WTC11 (cell line): Measurements from ENCODE around the gene EDIL3. TPM values are rescaled to one million over a fixed set of nuclear protein-coding genes. Genes with fewer than 3 reads are reported as not detected.

Experiments used
- ATAC-seq: fragments of 200-7000 bp; cut with Tn5 transposase; 2 replicates; pipeline ENCODE4 v1.10.0; 2021; ENCODE audit warnings: mild to moderate bottlenecking, moderate library complexity
- Bru-seq: library from RNA; stranded (reverse); fragments of 400-500 nt; gene quantifications from one replicate; lab custom pipeline; 2021; lab: Mats Ljungman, UMichigan
- CTCF ChIA-PET: fragments of 300-600 bp; sonication (Branson Sonifier 250); formaldehyde crosslinking; loops from one replicate; lab custom pipeline; 2021; ENCODE audit warnings: antibody characterized with exemption; lab: Charles Lee
- POLR2A ChIA-PET: fragments of 350-600 bp; sonication (Branson Sonifier 250); formaldehyde crosslinking; loops from one replicate; lab custom pipeline; 2021; ENCODE audit warnings: antibody characterized with exemption; lab: Charles Lee
- DNase-seq: peaks from one replicate; pipeline ENCODE4 v3.0.0; 2021; ENCODE audit warnings: low spot score
- H3K27ac Mint-ChIP-seq: 2 replicates; pipeline ENCODE4 v1.8.0; 2021; ENCODE audit warnings: mixed read lengths
- H3K27me3 Mint-ChIP-seq: 2 replicates; pipeline ENCODE4 v1.8.0; 2021; ENCODE audit warnings: low read depth, mild to moderate bottlenecking, moderate library complexity, mixed read lengths
- H3K36me3 Mint-ChIP-seq: 2 replicates; pipeline ENCODE4 v1.8.0; 2021; ENCODE audit warnings: mixed read lengths
- H3K4me1 Mint-ChIP-seq: 2 replicates; pipeline ENCODE4 v1.8.0; 2022; ENCODE audit warnings: mixed read lengths
- H3K4me3 Mint-ChIP-seq: 2 replicates; pipeline ENCODE4 v1.8.0; 2021; ENCODE audit warnings: mild to moderate bottlenecking, moderate library complexity, mixed read lengths
- H3K9me3 Mint-ChIP-seq: 2 replicates; pipeline ENCODE4 v1.8.0; 2021; ENCODE audit warnings: mixed read lengths
- ATF1 ChIP-seq: sonication (generic); formaldehyde crosslinking; IDR thresholded peaks from 2 replicates; pipeline ENCODE4 v1.8.1; 2023; ENCODE audit warnings: mild to moderate bottlenecking, moderate library complexity, missing genetic modification reagents
- CDX4 ChIP-seq: fragments of 250-450 bp; sonication (Bioruptor Pico); IDR thresholded peaks from 2 replicates; pipeline ENCODE4 v1.9.0; 2021; ENCODE audit warnings: moderate library complexity, mild to moderate bottlenecking, inconsistent platforms, borderline replicate concordance
- CREB1 ChIP-seq: sonication (generic); formaldehyde crosslinking; IDR thresholded peaks from 2 replicates; pipeline ENCODE4 v1.8.0; 2023; ENCODE audit warnings: mild to moderate bottlenecking, missing genetic modification reagents
- ESRRA ChIP-seq: sonication (generic); formaldehyde crosslinking; IDR thresholded peaks from 2 replicates; pipeline ENCODE4 v1.8.1; 2022; ENCODE audit warnings: mild to moderate bottlenecking, missing genetic modification reagents, borderline replicate concordance
- ETV6 ChIP-seq: sonication (generic); formaldehyde crosslinking; IDR thresholded peaks from 2 replicates; pipeline ENCODE4 v1.8.1; 2022; ENCODE audit warnings: mild to moderate bottlenecking, missing genetic modification reagents
- FOXJ3 ChIP-seq: sonication (generic); formaldehyde crosslinking; IDR thresholded peaks from 2 replicates; pipeline ENCODE4 v1.9.0; 2021; ENCODE audit warnings: missing genetic modification reagents, mild to moderate bottlenecking, borderline replicate concordance
- FOXK1 ChIP-seq: sonication (generic); formaldehyde crosslinking; IDR thresholded peaks from 2 replicates; pipeline ENCODE4 v1.8.0; 2022; ENCODE audit warnings: mild to moderate bottlenecking, moderate library complexity, missing genetic modification reagents
- HMGA2 ChIP-seq: fragments of 250-450 bp; sonication (Bioruptor Pico); IDR thresholded peaks from 2 replicates; pipeline ENCODE4 v1.4.0; 2021; ENCODE audit warnings: mild to moderate bottlenecking, moderate library complexity
- JAZF1 ChIP-seq: fragments of 250-450 bp; sonication (Bioruptor Pico); IDR thresholded peaks from 2 replicates; pipeline ENCODE4 v1.9.0; 2021; ENCODE audit warnings: moderate library complexity, mild to moderate bottlenecking, inconsistent platforms
- MAX ChIP-seq: sonication (generic); formaldehyde crosslinking; IDR thresholded peaks from 2 replicates; pipeline ENCODE4 v1.8.0; 2022; ENCODE audit warnings: mild to moderate bottlenecking, missing genetic modification reagents
- MYBL2 ChIP-seq: sonication (generic); formaldehyde crosslinking; IDR thresholded peaks from 2 replicates; pipeline ENCODE4 v1.8.1; 2023; ENCODE audit warnings: mild to moderate bottlenecking, moderate library complexity, missing genetic modification reagents
- NFATC4 ChIP-seq: fragments of 250-450 bp; sonication (Bioruptor Pico); IDR thresholded peaks from 2 replicates; pipeline ENCODE4 v1.9.0; 2021; ENCODE audit warnings: mild to moderate bottlenecking
- NFE2L1 ChIP-seq: sonication (generic); formaldehyde crosslinking; IDR thresholded peaks from 2 replicates; pipeline ENCODE4 v1.8.1; 2023; ENCODE audit warnings: missing genetic modification reagents
- NR1H2 ChIP-seq: sonication (generic); formaldehyde crosslinking; IDR thresholded peaks from 2 replicates; pipeline ENCODE4 v1.9.0; 2021; ENCODE audit warnings: mild to moderate bottlenecking, moderate library complexity, missing genetic modification reagents
- OVOL2 ChIP-seq: fragments of 250-450 bp; sonication (Bioruptor Pico); IDR thresholded peaks from 2 replicates; pipeline ENCODE4 v1.9.0; 2021; ENCODE audit warnings: mild to moderate bottlenecking, borderline replicate concordance
- PRRX2 ChIP-seq: fragments of 250-450 bp; sonication (Bioruptor Pico); IDR thresholded peaks from 2 replicates; pipeline ENCODE4 v1.8.0; 2021; ENCODE audit warnings: mild to moderate bottlenecking
- RELA ChIP-seq: sonication (generic); formaldehyde crosslinking; IDR thresholded peaks from 2 replicates; pipeline ENCODE4 v1.8.1; 2022; ENCODE audit warnings: missing genetic modification reagents, mild to moderate bottlenecking, borderline replicate concordance
- SMAD4 ChIP-seq: sonication (generic); formaldehyde crosslinking; IDR thresholded peaks from 2 replicates; pipeline ENCODE4 v1.8.0; 2022; ENCODE audit warnings: mild to moderate bottlenecking, missing genetic modification reagents
- SOX15 ChIP-seq: fragments of 250-450 bp; sonication (Bioruptor Pico); IDR thresholded peaks from 2 replicates; pipeline ENCODE4 v1.9.0; 2021; ENCODE audit warnings: mild to moderate bottlenecking
- SP1 ChIP-seq: sonication (generic); formaldehyde crosslinking; conservative IDR thresholded peaks from 2 replicates; pipeline ENCODE4 v1.8.1; 2022; ENCODE audit warnings: missing genetic modification reagents
- TEAD1 ChIP-seq: sonication (generic); formaldehyde crosslinking; IDR thresholded peaks from 2 replicates; pipeline ENCODE4 v1.8.0; 2022; ENCODE audit warnings: mild to moderate bottlenecking, missing genetic modification reagents
- TEAD4 ChIP-seq: sonication (generic); formaldehyde crosslinking; IDR thresholded peaks from 2 replicates; pipeline ENCODE4 v1.8.0; 2022; ENCODE audit warnings: mild to moderate bottlenecking, missing genetic modification reagents
- ZNF317 ChIP-seq: sonication (generic); formaldehyde crosslinking; IDR thresholded peaks from 2 replicates; pipeline ENCODE4 v1.8.1; 2023; ENCODE audit warnings: low read depth, mild to moderate bottlenecking, moderate library complexity, missing genetic modification reagents, borderline replicate concordance
- ZNF416 ChIP-seq: fragments of 250-450 bp; sonication (Bioruptor Pico); IDR thresholded peaks from 2 replicates; pipeline ENCODE4 v1.9.0; 2021; ENCODE audit warnings: mild to moderate bottlenecking, inconsistent platforms
- long read RNA-seq, 3 experiments: library from RNA in 1 of 3; library from capped mRNA in 1 of 3; library from polyadenylated mRNA in 1 of 3; unstranded in 2 of 3; stranded (forward) in 1 of 3; transcript quantifications; one replicate each; pipeline ENCODE4 v2.0.0, GENCODE V29; 2021
- total RNA-seq: library from RNA; stranded (reverse); gene quantifications from 3 replicates; pipeline ENCODE4 v1.2.3, GENCODE V29; 2021
- TF ChIP-seq, protein P1 (sequence below): sonication (generic); formaldehyde crosslinking; IDR thresholded peaks from 2 replicates; pipeline ENCODE4 v1.8.0; 2023; ENCODE audit warnings: missing genetic modification reagents, mild to moderate bottlenecking, borderline replicate concordance
- TF ChIP-seq, protein P2 (sequence below): sonication (generic); formaldehyde crosslinking; IDR thresholded peaks from 2 replicates; pipeline ENCODE4 v1.8.1; 2023; ENCODE audit warnings: mild to moderate bottlenecking, missing genetic modification reagents

Gene EDIL3, protein sequence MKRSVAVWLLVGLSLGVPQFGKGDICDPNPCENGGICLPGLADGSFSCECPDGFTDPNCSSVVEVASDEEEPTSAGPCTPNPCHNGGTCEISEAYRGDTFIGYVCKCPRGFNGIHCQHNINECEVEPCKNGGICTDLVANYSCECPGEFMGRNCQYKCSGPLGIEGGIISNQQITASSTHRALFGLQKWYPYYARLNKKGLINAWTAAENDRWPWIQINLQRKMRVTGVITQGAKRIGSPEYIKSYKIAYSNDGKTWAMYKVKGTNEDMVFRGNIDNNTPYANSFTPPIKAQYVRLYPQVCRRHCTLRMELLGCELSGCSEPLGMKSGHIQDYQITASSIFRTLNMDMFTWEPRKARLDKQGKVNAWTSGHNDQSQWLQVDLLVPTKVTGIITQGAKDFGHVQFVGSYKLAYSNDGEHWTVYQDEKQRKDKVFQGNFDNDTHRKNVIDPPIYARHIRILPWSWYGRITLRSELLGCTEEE
- total RNA-seq: 48.3 to 53.0 TPM (median 52.3 TPM) in 3 replicates
- percentile 79 among the genes with signal in this experiment for Bru-seq, nascent RNA
- long read RNA-seq, experiment 1, full-length matches to known transcripts: 197 of 286 reads
- long read RNA-seq, experiment 1, partial matches to known transcripts: 34 of 286 reads
- long read RNA-seq, experiment 1, other reads (novel, unspliced or antisense): 55 of 286 reads
- long read RNA-seq, experiment 2, full-length matches to known transcripts: 30 of 97 reads
- long read RNA-seq, experiment 2, partial matches to known transcripts: 13 of 97 reads
- long read RNA-seq, experiment 2, other reads (novel, unspliced or antisense): 54 of 97 reads
- long read RNA-seq, experiment 3, full-length matches to known transcripts: 3 of 12 reads
- long read RNA-seq, experiment 3, partial matches to known transcripts: 5 of 12 reads
- long read RNA-seq, experiment 3, other reads (novel, unspliced or antisense): 4 of 12 reads

GRCh38 chr5:84384604-84385575, at the start of gene EDIL3:
Gene EDIL3 (minus strand): TSS chr5:84384880. CDS start chr5:84384374, 506 bp downstream.
- Mint-ChIP-seq H3K27ac (peak within 1 kb of the TSS; percentile 97), H3K4me3 (peak within 1 kb of the TSS; percentile 89), H3K27me3 (no peaks in the 10 kb centered on the region; the same call in 1 of the 2 replicates), H3K4me1 (peaks cover 38% of the 10 kb centered on the region), H3K36me3 (peaks cover 6% of the 10 kb centered on the region), H3K9me3 (no peaks in the 10 kb centered on the region)
- CTCF ChIA-PET: interaction anchor here (0.6 kb wide), 3 partner anchors 9 to 457 kb away, joined by 3 to 4 read pairs (median 3); no protein-coding TSS in a partner anchor
- ATAC-seq (peak; percentile 35), DNase-seq (peak; percentile 77)
- POLR2A ChIA-PET: interaction anchor here (1.0 to 1.4 kb wide), 3 partner anchors 96 to 663 kb away, joined by 3 to 6 read pairs (median 4); no protein-coding TSS in a partner anchor
- 0 out of 2 replicates have a peak, but pooled peaks have one; percentile 19 for TF ChIP-seq ZNF416 (CRISPR knock-in tag)
- TF ChIP-seq NFATC4 (CRISPR knock-in tag): no peak
- no peak for TF ChIP-seq FOXJ3 (CRISPR knock-in tag)
- TF ChIP-seq SOX15 (CRISPR knock-in tag): no peak
- no peak for TF ChIP-seq MAX (CRISPR knock-in tag)
- TF ChIP-seq NFE2L1 (CRISPR knock-in tag): no peak
- no peak for TF ChIP-seq PRRX2 (CRISPR knock-in tag)
- TF ChIP-seq ETV6: no peak
- no peak for TF ChIP-seq JAZF1
- TF ChIP-seq, protein P1, sequence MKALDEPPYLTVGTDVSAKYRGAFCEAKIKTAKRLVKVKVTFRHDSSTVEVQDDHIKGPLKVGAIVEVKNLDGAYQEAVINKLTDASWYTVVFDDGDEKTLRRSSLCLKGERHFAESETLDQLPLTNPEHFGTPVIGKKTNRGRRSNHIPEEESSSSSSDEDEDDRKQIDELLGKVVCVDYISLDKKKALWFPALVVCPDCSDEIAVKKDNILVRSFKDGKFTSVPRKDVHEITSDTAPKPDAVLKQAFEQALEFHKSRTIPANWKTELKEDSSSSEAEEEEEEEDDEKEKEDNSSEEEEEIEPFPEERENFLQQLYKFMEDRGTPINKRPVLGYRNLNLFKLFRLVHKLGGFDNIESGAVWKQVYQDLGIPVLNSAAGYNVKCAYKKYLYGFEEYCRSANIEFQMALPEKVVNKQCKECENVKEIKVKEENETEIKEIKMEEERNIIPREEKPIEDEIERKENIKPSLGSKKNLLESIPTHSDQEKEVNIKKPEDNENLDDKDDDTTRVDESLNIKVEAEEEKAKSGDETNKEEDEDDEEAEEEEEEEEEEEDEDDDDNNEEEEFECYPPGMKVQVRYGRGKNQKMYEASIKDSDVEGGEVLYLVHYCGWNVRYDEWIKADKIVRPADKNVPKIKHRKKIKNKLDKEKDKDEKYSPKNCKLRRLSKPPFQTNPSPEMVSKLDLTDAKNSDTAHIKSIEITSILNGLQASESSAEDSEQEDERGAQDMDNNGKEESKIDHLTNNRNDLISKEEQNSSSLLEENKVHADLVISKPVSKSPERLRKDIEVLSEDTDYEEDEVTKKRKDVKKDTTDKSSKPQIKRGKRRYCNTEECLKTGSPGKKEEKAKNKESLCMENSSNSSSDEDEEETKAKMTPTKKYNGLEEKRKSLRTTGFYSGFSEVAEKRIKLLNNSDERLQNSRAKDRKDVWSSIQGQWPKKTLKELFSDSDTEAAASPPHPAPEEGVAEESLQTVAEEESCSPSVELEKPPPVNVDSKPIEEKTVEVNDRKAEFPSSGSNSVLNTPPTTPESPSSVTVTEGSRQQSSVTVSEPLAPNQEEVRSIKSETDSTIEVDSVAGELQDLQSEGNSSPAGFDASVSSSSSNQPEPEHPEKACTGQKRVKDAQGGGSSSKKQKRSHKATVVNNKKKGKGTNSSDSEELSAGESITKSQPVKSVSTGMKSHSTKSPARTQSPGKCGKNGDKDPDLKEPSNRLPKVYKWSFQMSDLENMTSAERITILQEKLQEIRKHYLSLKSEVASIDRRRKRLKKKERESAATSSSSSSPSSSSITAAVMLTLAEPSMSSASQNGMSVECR (CRISPR knock-in tag): no peak
- TF ChIP-seq SMAD4: no peak
- TF ChIP-seq, protein P2, sequence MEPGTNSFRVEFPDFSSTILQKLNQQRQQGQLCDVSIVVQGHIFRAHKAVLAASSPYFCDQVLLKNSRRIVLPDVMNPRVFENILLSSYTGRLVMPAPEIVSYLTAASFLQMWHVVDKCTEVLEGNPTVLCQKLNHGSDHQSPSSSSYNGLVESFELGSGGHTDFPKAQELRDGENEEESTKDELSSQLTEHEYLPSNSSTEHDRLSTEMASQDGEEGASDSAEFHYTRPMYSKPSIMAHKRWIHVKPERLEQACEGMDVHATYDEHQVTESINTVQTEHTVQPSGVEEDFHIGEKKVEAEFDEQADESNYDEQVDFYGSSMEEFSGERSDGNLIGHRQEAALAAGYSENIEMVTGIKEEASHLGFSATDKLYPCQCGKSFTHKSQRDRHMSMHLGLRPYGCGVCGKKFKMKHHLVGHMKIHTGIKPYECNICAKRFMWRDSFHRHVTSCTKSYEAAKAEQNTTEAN (CRISPR knock-in tag): no peak
- TF ChIP-seq ESRRA (CRISPR knock-in tag): no peak
- no peak for TF ChIP-seq NR1H2
- TF ChIP-seq HMGA2 (CRISPR knock-in tag): no peak
- no peak for TF ChIP-seq TEAD1 (CRISPR knock-in tag)
- TF ChIP-seq FOXK1 (CRISPR knock-in tag): peak; percentile 51
- no peak for TF ChIP-seq OVOL2 (CRISPR knock-in tag)
- TF ChIP-seq SP1 (CRISPR knock-in tag): peak; percentile 49; the same call in 1 of the 2 replicates
- TF ChIP-seq CREB1 (CRISPR knock-in tag): no peak
- TF ChIP-seq CDX4 (CRISPR knock-in tag): no peak
- no peak for TF ChIP-seq MYBL2 (CRISPR knock-in tag)
- no peak for TF ChIP-seq ZNF317
- TF ChIP-seq ATF1 (CRISPR knock-in tag): no peak
- no peak for TF ChIP-seq RELA (CRISPR knock-in tag)
- TF ChIP-seq TEAD4: no peak
